Adrenal gland (tissue), 12 donors: ENCODE results near the gene PARD6G. TPM values are rescaled to one million over a fixed set of nuclear protein-coding genes. Genes with fewer than 3 reads are reported as not detected.

ENCODE experiments used
- DNase-seq, 7 donors: peaks; one replicate each; pipeline ENCODE4 v3.0.0-alpha.2; 2019 to 2020
- H3K27ac ChIP-seq, 5 donors: fragments of 200-600 bp; sonication (generic) in 4 of 5; 1 replicate in 3 of 5; 2 replicates in 2 of 5; pipeline versions ENCODE4 v1.5.1 to v1.8.0; 2016 to 2020; ENCODE audit warnings: mild to moderate bottlenecking in 1 of 5
- H3K27me3 ChIP-seq: fragments of 200-600 bp; 2 replicates; pipeline ENCODE4 v1.8.0; 2021
- H3K36me3 ChIP-seq, 2 donors: fragments of 200-600 bp; replicated peaks in 1 of 2; 1 replicate in 1 of 2; 2 replicates in 1 of 2; pipeline versions ENCODE4 v1.5.1 to v1.8.0; 2018 to 2022
- H3K4me1 ChIP-seq, 2 donors: fragments of 200-600 bp; replicated peaks in 1 of 2; 1 replicate in 1 of 2; 2 replicates in 1 of 2; pipeline versions ENCODE4 v1.5.1 to v1.8.0; 2018 to 2021
- H3K4me3 ChIP-seq, 4 donors: fragments of 200-600 bp; sonication (generic) in 3 of 4; one replicate each; pipeline ENCODE4 v1.5.1; 2016 to 2018
- H3K9me3 ChIP-seq, 3 donors: fragments of 200-600 bp; sonication (generic) in 1 of 3; replicated peaks in 1 of 3; 1 replicate in 2 of 3; 2 replicates in 1 of 3; pipeline versions ENCODE4 v1.5.1 to v1.8.0; 2016 to 2021
- CTCF ChIP-seq, 6 experiments: fragments of 450-650 bp in 4 of 6; fragments of 200-600 bp in 2 of 6; sonication (generic) in 1 of 6; IDR thresholded peaks; 1 replicate in 5 of 6; 2 replicates in 1 of 6; pipeline versions ENCODE4 v1.5.1 to v1.8.0; 2016 to 2021; ENCODE audit warnings: antibody characterized with exemption in 6 of 6, mild to moderate bottlenecking in 2 of 6, moderate library complexity in 1 of 6
- POLR2A ChIP-seq, 2 donors: fragments of 450-650 bp; IDR thresholded peaks; one replicate each; pipeline ENCODE4 v1.6.1; 2017; ENCODE audit warnings: antibody characterized with exemption in 2 of 2, mild to moderate bottlenecking in 2 of 2, moderate library complexity in 1 of 2
- WGBS, 4 donors: extraction: QIAGEN DNeasy Blood & Tissue Kit in 2 of 4; methylation state at CpG; one replicate each; pipeline versions ENCODE4 v1.1.5 to v1.1.7; 2013 to 2017; 5-methylcytosine and 5-hydroxymethylcytosine counted together
- intact Hi-C, 2 donors: fragments of 100-400 bp; cut with DNase I; formaldehyde crosslinking; loops; one replicate each; pipeline versions ENCODE4 v1.14.1 to v1.15.0; 2022 to 2023
- polyA plus RNA-seq, 3 donors: library from polyadenylated mRNA; stranded (reverse); fragments of 200-250 nt in 2 of 3; fragments of 350-450 nt in 1 of 3; fragmentation: Illumina TruSeq in 1 of 3; extraction: RNeasy Lipid Tissue Mini Kit (QIAGEN cat#74804) in 1 of 3; gene quantifications; one replicate each; pipeline ENCODE4 v1.2.3, GENCODE V29; 2013 to 2014
- total RNA-seq, 9 donors: library from RNA; depleted of rRNA in 4 of 9; stranded (reverse); fragments of >200 nt in 4 of 9; fragments of 120-200 nt in 1 of 9; fragmentation: NEBNext Ultra II Directional in 1 of 9; extraction: Animal tissue kit (Norgen Biotek cat#: 25700) in 1 of 9; gene quantifications; one replicate each; pipeline versions ENCODE4 v1.1.0 to v1.2.4, GENCODE V29; 2013 to 2023
- donor health status: healthy with polysubstance abuse.
- donor health status: Bipolar disorder and iron deficiency.
- donor health status: DM: yes; HTN: yes; CAD: no.
- donor health status: DM: no; HTN: no; CAD: no.
- donor health status: DM: no; HTN: no; CAD: no.
- donor health status: DM: yes; HTN: yes; CAD: no.

The PARD6G gene
- total and polyA plus RNA-seq, 12 donors, result 0.95 to 4.3 (median 2.3) TPM

DNA sequence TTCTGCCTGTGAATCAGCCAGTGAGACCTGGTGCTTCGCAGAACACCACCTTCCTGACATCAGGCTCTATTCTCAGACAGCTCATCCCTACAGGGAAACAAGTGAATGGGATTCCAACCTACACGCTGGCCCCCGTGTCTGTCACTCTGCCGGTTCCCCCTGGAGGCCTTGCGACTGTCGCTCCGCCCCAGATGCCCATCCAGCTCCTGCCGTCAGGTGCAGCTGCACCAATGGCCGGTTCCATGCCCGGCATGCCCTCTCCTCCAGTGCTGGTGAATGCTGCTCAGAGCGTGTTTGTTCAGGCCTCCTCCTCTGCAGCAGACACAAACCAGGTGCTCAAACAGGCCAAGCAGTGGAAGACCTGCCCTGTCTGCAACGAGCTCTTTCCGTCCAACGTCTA lies 110.2 kb downstream of the PARD6G start:
- no peak overlapping the region for H3K4me3 ChIP-seq
- H3K36me3 ChIP-seq, result peaks cover 0 to 32% of the 10 kb centered on the region in 2 donors
- H3K27ac ChIP-seq, result no peak overlapping the region
- 91 to 99% (median 97%) methylated on average over 6 to 14 of the region's 14 CpGs for WGBS, 4 donors
- no peak for DNase-seq
- TF ChIP-seq POLR2A (IDR thresholded peaks at IDR 0.05), result no peak
- no peaks in the 10 kb centered on the region for H3K4me1 ChIP-seq
- intact Hi-C loops, result no loop called here
- no peaks in the 10 kb centered on the region for H3K9me3 ChIP-seq
- no peaks in the 10 kb centered on the region for H3K27me3 ChIP-seq

DNA sequence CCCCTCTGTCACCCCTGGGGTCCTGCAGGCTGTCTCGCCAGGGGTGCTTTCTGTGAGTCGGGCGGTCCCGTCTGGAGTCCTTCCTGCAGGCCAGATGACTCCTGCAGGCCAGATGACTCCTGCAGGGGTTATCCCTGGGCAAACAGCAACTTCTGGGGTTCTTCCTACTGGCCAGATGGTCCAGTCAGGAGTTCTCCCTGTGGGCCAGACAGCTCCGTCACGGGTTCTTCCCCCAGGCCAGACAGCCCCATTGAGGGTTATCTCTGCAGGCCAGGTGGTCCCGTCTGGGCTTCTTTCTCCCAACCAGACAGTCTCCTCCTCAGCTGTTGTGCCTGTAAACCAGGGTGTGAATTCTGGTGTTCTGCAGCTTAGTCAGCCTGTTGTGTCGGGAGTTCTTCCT lies 110.6 kb downstream of the PARD6G start:
- DNase-seq, result no peak
- no peaks in the 10 kb centered on the region for H3K9me3 ChIP-seq
- TF ChIP-seq POLR2A (IDR thresholded peaks at IDR 0.05) (no peak), CTCF (IDR thresholded peaks at IDR 0.05) (no peak)

DNA sequence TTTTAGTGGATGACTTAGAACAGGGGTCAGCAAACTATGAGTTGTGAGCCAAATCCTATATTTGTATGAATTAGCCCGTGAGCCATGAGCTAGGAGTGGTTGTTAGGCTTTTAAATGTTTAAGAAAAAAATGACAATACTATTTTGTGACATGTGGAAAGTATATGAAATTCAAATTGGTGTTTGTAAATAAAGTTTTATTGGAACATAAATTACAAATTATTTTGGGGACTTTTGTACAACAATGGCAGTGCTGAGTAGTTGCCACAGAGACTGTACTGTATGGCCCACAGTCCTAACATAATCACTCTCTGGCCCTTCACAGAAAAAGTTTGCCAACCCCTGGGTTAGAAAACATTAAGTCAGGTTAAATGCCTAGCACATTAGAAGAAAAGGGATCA lies 112.2 kb downstream of the PARD6G start:
- no peaks in the 10 kb centered on the region for H3K4me1 ChIP-seq
- TF ChIP-seq CTCF (IDR thresholded peaks at IDR 0.05), result no peak
- no peak for TF ChIP-seq POLR2A (IDR thresholded peaks at IDR 0.05)
- intact Hi-C loops, result no loop called here
- 93 to 98% (median 94%) methylated on average over 1 of the region's 1 CpG for WGBS, 4 donors
- no peak overlapping the region for H3K4me3 ChIP-seq
- DNase-seq, result no peak
- no peaks in the 10 kb centered on the region for H3K9me3 ChIP-seq
- H3K36me3 ChIP-seq, result peaks cover 0 to 32% of the 10 kb centered on the region in 2 donors
- no peak overlapping the region for H3K27ac ChIP-seq
- H3K27me3 ChIP-seq, result no peaks in the 10 kb centered on the region

More for the DNA sequence above, 110.6 kb downstream of the PARD6G start:
- Histone ChIP-seq H3K4me3 (no peak overlapping the region), H3K27me3 (no peaks in the 10 kb centered on the region), H3K36me3 (peaks cover 0 to 32% of the 10 kb centered on the region in 2 donors), H3K27ac (no peak overlapping the region), H3K4me1 (no peaks in the 10 kb centered on the region)
- WGBS, 4 donors, result 88 to 97% (median 89%) methylated on average over 4 to 8 of the region's 8 CpGs
- intact Hi-C loops, result no loop called here

DNA sequence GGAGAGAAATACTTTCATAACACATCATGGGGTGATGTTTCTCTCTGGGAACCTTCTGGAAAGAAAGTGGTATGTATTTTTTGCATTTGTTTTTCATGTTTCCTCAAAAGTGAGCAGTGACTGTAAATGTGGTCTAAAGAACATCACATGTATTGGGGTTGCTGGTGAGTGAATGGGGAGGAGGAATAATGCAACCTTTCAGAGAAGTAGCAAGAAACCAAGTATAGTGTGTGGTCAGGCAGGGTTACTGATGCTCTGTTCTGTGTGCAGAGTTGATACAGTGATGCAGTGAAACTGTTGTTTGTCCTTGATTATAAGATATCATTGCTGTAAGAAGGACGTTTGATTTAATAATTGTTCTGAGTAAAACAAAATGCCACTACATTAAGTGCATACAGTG lies 114.2 kb downstream of the PARD6G start:
- Histone ChIP-seq H3K27me3 (no peaks in the 10 kb centered on the region), H3K4me1 (no peaks in the 10 kb centered on the region), H3K4me3 (no peak overlapping the region), H3K36me3 (peaks cover 0 to 31% of the 10 kb centered on the region in 2 donors), H3K27ac (no peak overlapping the region), H3K9me3 (no peaks in the 10 kb centered on the region)
- TF ChIP-seq CTCF (IDR thresholded peaks at IDR 0.05), result no peak
- no peak for TF ChIP-seq POLR2A (IDR thresholded peaks at IDR 0.05)
- WGBS, 4 donors, result 29 to 54% (median 39%) methylated on average over 1 of the region's 1 CpG
- intact Hi-C loops, result no loop called here
- DNase-seq, result no peak

DNA sequence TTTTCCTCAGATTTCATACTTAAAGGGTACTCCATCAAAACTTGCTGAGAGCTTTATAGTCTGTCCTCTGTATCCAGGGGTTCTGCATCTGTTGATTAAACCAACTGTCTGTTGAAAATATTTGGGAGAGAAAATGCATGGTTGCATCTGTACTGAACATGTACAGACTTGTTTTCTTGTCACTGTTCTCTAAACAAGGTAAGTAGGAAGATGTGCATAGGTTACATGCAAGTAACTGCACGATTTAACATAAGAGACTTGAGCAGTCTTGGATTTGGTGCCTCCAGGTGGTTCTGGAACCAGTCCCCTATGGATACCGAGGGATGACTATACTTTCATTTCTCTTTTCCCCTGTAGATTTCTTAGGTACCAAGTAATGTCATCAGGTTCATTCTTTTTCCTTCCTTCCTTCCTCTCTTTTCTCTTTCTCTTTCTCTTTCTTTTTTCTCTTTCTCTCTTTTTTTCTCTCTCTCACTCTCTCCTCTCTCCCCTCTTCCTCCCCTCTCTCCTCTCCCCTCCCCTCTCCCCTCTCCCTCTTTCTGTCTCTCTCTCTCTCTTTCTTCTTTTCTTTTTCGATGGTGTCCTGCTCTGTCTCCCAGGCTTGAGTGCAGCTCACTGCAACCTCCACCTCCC lies 115.0 kb downstream of the PARD6G start:
- Histone ChIP-seq H3K4me1 (no peaks in the 10 kb centered on the region), H3K27me3 (no peaks in the 10 kb centered on the region), H3K9me3 (no peaks in the 10 kb centered on the region), H3K27ac (no peak overlapping the region), H3K4me3 (no peak overlapping the region), H3K36me3 (peaks cover 0 to 23% of the 10 kb centered on the region in 2 donors)
- WGBS, 4 donors, result 89 to 94% (median 91%) methylated on average over 3 of the region's 3 CpGs
- intact Hi-C loops, result no loop called here
- TF ChIP-seq CTCF (IDR thresholded peaks at IDR 0.05) (no peak), POLR2A (IDR thresholded peaks at IDR 0.05) (no peak)
- no peak for DNase-seq
